Measurements from ENCODE around the gene TMEM213.
"Not testable (repeated sequence)": the region's sequence is repeated elsewhere in the genome, so short reads cannot be mapped to it uniquely, and the experiment has no call there.

Gene TMEM213

DNA sequence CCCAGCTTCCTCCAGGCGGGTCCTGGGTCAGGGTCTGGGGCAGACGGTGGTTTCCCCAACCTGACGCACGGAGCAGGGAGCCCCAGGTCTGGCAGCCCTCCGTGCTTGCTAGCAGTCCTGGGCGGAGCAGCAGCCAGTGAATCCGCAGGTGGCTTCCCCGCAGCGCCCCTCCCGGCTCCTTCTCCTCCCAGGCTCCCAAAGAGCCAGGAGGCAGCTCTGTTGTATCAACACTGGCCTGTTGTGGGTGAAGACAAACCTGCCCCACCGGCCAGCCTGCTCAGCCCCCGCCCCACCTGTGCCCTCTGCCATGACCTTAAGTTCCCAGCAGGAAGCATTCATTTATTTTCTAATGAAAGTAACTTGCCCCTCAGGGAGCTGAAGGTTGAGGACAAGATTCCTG, 24.0 kb upstream of the TMEM213 start:
- peaks cover 5% of the 10 kb centered on the region for H3K4me1 Mint-ChIP-seq (ENCODE audit: low read depth)
- DNase-seq: no peak
- H3K9me3 Mint-ChIP-seq: no peaks in the 10 kb centered on the region
- H3K27me3 Mint-ChIP-seq: no peaks in the 10 kb centered on the region
- no peak overlapping the region for H3K4me3 Mint-ChIP-seq
- H3K27ac Mint-ChIP-seq: no peak overlapping the region
- H3K36me3 Mint-ChIP-seq (ENCODE audit: low read depth): no peaks in the 10 kb centered on the region

DNA sequence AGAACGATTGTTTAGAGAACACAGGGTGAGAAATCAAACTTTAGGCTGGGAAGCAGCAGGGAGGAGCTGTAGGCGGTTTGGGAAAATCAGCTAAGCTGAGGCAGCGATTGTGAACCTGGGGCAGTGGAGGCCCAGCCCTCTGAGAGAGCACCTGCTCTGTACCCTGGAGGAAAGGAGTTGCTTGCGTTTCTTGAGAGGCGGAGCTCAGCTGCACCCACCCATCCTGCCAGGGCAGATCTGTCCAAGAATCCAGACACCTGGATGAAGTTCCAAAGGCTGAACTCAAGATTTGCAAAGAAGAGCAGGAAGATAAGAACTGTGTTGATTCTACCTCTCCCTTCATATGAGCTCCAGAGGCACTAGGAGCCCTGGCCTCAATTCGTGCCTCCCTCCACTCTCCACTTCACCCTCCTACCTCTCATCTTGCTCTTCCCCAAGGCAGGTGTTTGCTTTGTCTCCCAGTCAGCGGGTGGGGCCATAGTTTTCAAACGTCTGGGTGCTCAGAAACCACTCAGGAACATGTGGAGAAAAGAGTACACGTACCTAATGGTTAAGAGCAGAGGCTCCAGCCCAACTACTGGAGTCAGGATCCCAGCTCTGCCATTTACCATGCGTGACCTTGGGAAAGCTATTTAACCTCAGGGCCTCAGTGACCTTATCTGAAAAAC, 21.5 kb upstream of the TMEM213 start:
- no peak overlapping the region for H3K4me3 Mint-ChIP-seq
- no peaks in the 10 kb centered on the region for H3K4me1 Mint-ChIP-seq (ENCODE audit: low read depth)
- peaks cover 2% of the 10 kb centered on the region for H3K9me3 Mint-ChIP-seq
- H3K27me3 Mint-ChIP-seq: no peaks in the 10 kb centered on the region
- no peaks in the 10 kb centered on the region for H3K36me3 Mint-ChIP-seq (ENCODE audit: low read depth)
- no peak overlapping the region for H3K27ac Mint-ChIP-seq
- no peak for DNase-seq

- Mint-ChIP-seq H3K4me1 (ENCODE audit: low read depth) (no peaks in the 10 kb centered on the region), H3K9me3 (peaks cover 8% of the 10 kb centered on the region), H3K27me3 (no peaks in the 10 kb centered on the region), H3K36me3 (ENCODE audit: low read depth) (no peaks in the 10 kb centered on the region), H3K27ac (no peak overlapping the region), H3K4me3 (no peak overlapping the region)
- no peak for DNase-seq
These were observed 16.8 kb upstream of the TMEM213 start for GRCh38 chr7:138781004-138781403.

- Mint-ChIP-seq H3K27ac (no peak overlapping the region), H3K36me3 (ENCODE audit: low read depth) (no peaks in the 10 kb centered on the region), H3K27me3 (peaks cover 4% of the 10 kb centered on the region), H3K4me3 (no peak overlapping the region), H3K4me1 (ENCODE audit: low read depth) (no peaks in the 10 kb centered on the region), H3K9me3 (peaks cover 19% of the 10 kb centered on the region)
- no peak for DNase-seq
These were observed 13.1 kb upstream of the TMEM213 start for GRCh38 chr7:138784692-138785091.

DNA sequence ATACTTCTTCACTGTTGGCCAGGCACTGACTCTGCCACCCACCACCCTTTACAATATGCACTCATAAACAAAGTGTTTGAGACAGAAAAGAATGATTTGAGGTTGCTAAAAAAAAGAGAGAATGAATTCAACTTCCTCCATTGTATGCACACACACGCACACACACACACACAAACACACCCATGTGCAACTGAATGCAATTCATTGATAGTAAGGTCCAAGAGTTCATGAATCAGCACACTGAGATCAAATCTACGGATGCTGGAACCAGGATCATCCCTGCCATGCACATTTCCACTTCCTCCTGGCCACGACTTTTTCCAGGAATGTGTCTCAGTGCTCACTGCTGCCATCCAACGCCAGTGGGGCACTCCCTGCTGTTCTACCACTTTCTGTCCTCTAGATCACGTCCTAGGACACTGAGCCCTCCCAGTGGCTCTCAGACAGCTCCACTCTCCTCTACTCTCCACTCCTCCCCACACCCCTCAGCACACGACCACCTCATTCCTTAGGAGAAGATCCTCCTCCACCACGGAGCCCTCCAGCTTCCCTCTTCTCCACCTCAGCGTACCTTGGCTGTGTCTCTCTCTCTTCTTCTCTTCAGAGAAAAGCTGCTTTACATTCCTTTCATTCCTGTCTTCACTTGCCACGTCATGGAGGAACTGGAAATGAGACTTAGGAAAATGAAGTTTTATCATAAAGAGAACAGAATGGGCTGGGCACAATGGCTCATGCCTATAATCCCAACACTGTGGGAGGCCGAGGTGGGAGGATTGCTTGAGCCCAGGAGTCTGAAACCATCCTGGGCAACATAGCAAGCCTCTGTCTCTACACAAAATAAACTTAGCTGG, 12.0 kb upstream of the TMEM213 start:
- Mint-ChIP-seq H3K27ac (no peak overlapping the region), H3K4me1 (ENCODE audit: low read depth) (no peaks in the 10 kb centered on the region), H3K27me3 (peaks cover 4% of the 10 kb centered on the region), H3K9me3 (peaks cover 19% of the 10 kb centered on the region), H3K4me3 (no peak overlapping the region), H3K36me3 (ENCODE audit: low read depth) (no peaks in the 10 kb centered on the region)
- no peak for DNase-seq

DNA sequence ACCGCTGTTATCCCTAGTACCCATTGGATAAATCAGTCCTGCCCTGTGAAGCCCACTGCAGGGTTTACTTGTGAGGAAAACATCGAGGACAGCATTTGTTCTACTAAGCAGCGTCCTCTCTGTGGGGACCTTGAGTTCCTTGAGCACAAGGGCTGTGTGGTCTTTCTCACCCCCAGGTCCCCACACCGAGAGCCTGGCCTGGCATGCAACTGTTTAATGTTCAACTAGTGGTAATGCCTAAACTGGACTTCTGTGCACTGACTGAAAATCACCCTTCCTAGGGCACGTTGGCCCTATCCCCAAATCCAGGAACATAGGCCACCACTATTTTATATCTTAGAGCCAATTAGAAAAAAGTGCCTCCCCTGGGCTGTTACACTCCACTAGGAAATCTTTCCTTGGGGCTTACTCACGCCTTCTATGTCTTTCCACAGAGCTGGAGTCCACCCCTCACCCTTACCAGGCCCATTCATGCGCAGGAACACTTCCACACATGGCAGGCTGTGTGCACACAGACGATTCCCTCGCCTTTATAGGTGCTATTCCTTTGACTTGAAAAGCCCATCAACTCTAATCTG, 1.7 kb upstream of the TMEM213 start:
- Mint-ChIP-seq H3K27ac (no peak overlapping the region), H3K27me3 (peaks cover 2% of the 10 kb centered on the region), H3K4me1 (ENCODE audit: low read depth) (peaks cover 5% of the 10 kb centered on the region), H3K9me3 (no peaks in the 10 kb centered on the region), H3K4me3 (no peak overlapping the region), H3K36me3 (ENCODE audit: low read depth) (no peaks in the 10 kb centered on the region)
- no peak for DNase-seq

DNA sequence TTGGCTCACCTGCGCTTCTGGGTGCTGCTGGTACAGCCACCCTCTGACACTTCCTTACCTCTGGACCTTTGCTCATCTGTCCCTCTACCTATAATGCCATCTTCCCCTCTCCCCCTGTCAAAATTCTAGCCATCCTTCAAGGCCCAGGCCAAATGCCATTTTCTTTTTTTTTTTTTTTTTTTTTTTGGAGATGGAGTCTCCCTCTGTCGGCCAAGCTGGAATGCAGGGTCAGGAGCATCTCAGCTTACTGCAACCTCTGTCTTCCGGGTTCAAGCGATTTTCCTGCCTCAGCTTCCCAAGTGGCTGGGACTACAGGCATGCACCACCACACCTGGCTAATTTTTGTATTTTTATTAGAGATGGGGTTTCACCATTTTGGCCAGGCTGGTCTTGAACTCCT, 748 bp upstream of the TMEM213 start:
- not testable (repeated sequence) for H3K9me3 Mint-ChIP-seq; H3K4me3 Mint-ChIP-seq; DNase-seq; H3K27ac Mint-ChIP-seq; H3K36me3 Mint-ChIP-seq (ENCODE audit: low read depth); H3K27me3 Mint-ChIP-seq; H3K4me1 Mint-ChIP-seq (ENCODE audit: low read depth)

- H3K27me3 Mint-ChIP-seq: peaks cover 2% of the 10 kb centered on the region
- H3K4me1 Mint-ChIP-seq (ENCODE audit: low read depth): peaks cover 5% of the 10 kb centered on the region
- H3K9me3 Mint-ChIP-seq: no peaks in the 10 kb centered on the region
- H3K27ac Mint-ChIP-seq: no peak overlapping the region
- DNase-seq: no peak
- H3K36me3 Mint-ChIP-seq (ENCODE audit: low read depth): no peaks in the 10 kb centered on the region
- no peak overlapping the region for H3K4me3 Mint-ChIP-seq
These were observed 1.0 kb downstream of the TMEM213 start for GRCh38 chr7:138798836-138799235.

DNA sequence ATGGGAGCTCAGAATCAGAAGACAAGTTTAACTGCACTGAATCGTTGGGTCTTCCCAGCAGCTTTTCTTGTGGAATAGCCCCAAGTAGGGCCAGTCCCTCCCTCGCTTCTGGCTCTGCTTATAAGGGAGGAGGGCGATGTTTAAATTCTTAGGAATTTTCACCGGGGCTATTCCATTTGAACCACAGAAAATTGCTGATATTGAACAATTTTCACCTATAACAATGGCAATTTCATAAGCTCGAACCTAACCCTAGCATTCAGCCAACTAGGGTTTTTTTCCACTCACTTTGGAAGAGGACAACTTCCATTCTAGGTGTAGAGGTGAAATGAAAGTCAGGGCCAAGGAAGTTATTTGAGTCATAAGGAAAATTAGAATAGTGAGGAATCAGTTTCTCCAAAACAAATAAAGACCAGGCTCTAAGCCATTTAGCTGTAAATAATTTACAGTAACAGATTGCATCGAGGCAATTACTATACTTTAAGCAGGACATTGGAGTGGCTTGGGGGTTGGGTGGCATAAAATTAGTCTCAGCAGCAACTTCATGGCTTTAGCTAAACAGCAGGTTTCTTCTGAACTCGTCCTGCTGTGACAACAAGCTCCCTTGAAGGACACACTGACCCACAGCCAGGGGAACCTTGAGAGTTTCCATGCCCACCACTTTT, 1.7 kb downstream of the TMEM213 start:
- no peaks in the 10 kb centered on the region for H3K36me3 Mint-ChIP-seq (ENCODE audit: low read depth)
- H3K9me3 Mint-ChIP-seq: no peaks in the 10 kb centered on the region
- peaks cover 2% of the 10 kb centered on the region for H3K27me3 Mint-ChIP-seq
- no peak for DNase-seq
- peaks cover 5% of the 10 kb centered on the region for H3K4me1 Mint-ChIP-seq (ENCODE audit: low read depth)
- no peak overlapping the region for H3K27ac Mint-ChIP-seq
- no peak overlapping the region for H3K4me3 Mint-ChIP-seq

- H3K27ac Mint-ChIP-seq: no peak overlapping the region
- no peaks in the 10 kb centered on the region for H3K9me3 Mint-ChIP-seq
- peaks cover 2% of the 10 kb centered on the region for H3K27me3 Mint-ChIP-seq
- no peaks in the 10 kb centered on the region for H3K36me3 Mint-ChIP-seq (ENCODE audit: low read depth)
- no peak for DNase-seq
- peaks cover 7% of the 10 kb centered on the region for H3K4me1 Mint-ChIP-seq (ENCODE audit: low read depth)
- no peak overlapping the region for H3K4me3 Mint-ChIP-seq
These were observed 3.5 kb downstream of the TMEM213 start for GRCh38 chr7:138801256-138801655.

DNA sequence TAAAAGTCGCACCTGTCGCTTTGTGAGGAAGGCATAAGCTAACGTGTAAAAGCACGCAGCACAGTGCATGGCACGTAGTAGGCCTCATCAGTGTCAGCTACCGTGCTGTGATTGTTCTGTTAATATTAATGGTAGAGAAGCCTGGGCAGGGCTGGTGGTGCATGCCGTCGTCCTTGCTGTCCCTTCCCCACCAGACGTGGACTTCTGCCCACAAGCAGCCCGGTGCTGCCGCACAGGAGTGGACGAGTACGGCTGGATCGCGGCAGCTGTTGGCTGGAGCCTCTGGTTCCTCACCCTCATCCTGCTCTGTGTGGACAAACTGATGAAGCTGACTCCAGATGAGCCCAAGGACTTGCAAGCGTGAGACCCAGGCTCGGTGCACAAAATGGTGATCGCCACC, 4.9 kb downstream of the TMEM213 start:
- Mint-ChIP-seq H3K4me3 (no peak overlapping the region), H3K4me1 (ENCODE audit: low read depth) (peaks cover 4% of the 10 kb centered on the region), H3K27ac (no peak overlapping the region), H3K9me3 (no peaks in the 10 kb centered on the region), H3K27me3 (no peaks in the 10 kb centered on the region), H3K36me3 (ENCODE audit: low read depth) (no peaks in the 10 kb centered on the region)
- no peak for DNase-seq

DNA sequence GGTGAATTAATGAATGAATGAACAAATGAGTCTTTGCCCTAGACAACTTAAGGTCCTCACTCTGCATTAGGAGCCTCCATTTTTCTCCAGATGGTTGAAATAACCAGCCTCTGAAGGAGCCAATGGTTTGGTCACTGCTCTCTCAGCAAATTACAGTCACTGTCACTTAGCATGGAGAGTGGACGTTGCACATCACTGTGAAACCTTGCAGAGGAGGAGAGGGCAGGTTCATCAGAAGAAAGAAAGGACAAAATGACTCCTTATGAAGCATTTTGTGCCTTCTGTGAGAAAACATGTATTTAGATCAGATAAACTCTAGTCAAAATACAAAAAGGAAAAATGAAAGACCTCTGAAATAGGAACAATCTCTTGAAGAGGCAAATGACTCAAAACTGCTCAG, 6.8 kb downstream of the TMEM213 start:
- Mint-ChIP-seq H3K36me3 (ENCODE audit: low read depth) (no peaks in the 10 kb centered on the region), H3K4me1 (ENCODE audit: low read depth) (peaks cover 2% of the 10 kb centered on the region), H3K27me3 (no peaks in the 10 kb centered on the region), H3K4me3 (no peak overlapping the region), H3K9me3 (no peaks in the 10 kb centered on the region), H3K27ac (no peak overlapping the region)
- no peak for DNase-seq

DNA sequence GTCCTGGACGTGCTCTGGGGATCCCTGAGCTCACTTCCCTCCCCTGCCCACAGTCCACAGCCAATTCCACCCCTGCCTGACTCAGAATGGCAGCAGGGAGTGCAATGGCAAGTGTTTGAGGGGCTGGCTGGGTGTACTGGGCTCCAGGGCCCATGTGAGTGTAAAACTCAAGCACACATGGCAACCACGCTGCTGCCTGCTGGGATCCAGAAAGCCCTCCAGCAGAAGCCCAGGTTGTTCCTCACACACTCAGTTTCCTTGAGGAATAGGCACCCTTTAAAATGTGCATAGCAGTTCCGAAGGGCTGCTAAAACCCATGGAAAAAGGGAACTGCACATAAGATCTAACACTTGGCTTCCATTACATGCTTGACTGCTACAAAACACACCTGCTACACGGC, 11.6 kb downstream of the TMEM213 start:
- no peak overlapping the region for H3K27ac Mint-ChIP-seq
- H3K27me3 Mint-ChIP-seq: no peaks in the 10 kb centered on the region
- H3K9me3 Mint-ChIP-seq: no peaks in the 10 kb centered on the region
- H3K36me3 Mint-ChIP-seq (ENCODE audit: low read depth): no peaks in the 10 kb centered on the region
- H3K4me3 Mint-ChIP-seq: no peak overlapping the region
- DNase-seq: no peak
- H3K4me1 Mint-ChIP-seq (ENCODE audit: low read depth): peaks cover 8% of the 10 kb centered on the region

DNA sequence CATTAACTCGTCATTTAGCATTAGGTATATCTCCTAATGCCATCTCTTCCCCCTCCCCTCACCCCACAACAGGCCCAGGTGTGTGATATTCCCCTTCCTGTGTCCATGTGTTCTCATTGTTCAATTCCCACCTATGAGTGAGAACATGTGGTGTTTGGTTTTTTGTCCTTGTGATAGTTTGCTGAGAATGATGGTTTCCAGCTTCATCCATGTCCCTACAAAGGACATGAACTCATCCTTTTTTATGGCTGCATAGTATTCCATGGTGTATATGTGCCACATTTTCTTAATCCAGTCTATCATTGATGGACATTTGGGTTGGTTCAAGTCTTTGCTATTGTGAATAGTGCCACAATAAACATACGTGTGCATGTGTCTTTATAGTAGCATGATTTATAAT, 13.5 kb downstream of the TMEM213 start:
- H3K4me1 Mint-ChIP-seq (ENCODE audit: low read depth): peaks cover 11% of the 10 kb centered on the region
- H3K4me3 Mint-ChIP-seq; H3K27me3 Mint-ChIP-seq; DNase-seq; H3K9me3 Mint-ChIP-seq; H3K27ac Mint-ChIP-seq; H3K36me3 Mint-ChIP-seq (ENCODE audit: low read depth): not testable (repeated sequence)

DNA sequence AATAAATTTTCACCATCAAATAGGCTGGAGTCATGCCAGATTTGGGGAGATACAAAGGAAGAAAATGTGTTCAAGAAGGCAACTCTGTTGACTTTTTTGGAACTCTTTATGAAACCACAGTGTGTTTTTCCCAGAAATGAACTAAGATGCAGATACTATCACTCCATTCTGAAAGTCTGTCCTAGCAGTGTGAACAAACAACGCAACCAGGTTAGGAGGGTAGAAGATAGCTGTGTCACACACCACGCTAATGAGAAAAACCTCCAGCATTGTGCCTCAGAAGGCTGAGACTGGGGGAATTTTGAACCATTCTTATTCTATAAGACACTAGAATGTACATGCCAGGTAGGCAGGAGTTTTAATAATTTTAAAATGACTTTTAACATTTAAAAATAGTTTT, 16.2 kb downstream of the TMEM213 start:
- no peak overlapping the region for H3K4me3 Mint-ChIP-seq
- H3K9me3 Mint-ChIP-seq: no peaks in the 10 kb centered on the region
- no peaks in the 10 kb centered on the region for H3K27me3 Mint-ChIP-seq
- H3K4me1 Mint-ChIP-seq (ENCODE audit: low read depth): peaks cover 14% of the 10 kb centered on the region
- no peaks in the 10 kb centered on the region for H3K36me3 Mint-ChIP-seq (ENCODE audit: low read depth)
- DNase-seq: no peak
- no peak overlapping the region for H3K27ac Mint-ChIP-seq

Data from activated T-cell treated with anti-CD3 and anti-CD28 coated beads, Interleukin-2, amount 50 U/mL, for 24 hours (primary cell).